ENCODE measurements around the gene TAF10.

The TAF10 gene

GRCh38 chr11:6588018-6588417 lies 24.0 kb downstream of the TAF10 start:
- TF ChIP-seq CTCF (IDR thresholded peaks at IDR 0.05; ENCODE audit: low read length) = no peak
- no peak for TF ChIP-seq EZH2 (IDR thresholded peaks at IDR 0.05; ENCODE audit: borderline replicate concordance, low read length)
- H2AFZ ChIP-seq (ENCODE audit: low read length) = no peak overlapping the region
- H3F3A ChIP-seq (ENCODE audit: insufficient read depth, low read length) = no peaks in the 10 kb centered on the region
- H3K4me2 ChIP-seq (ENCODE audit: low read length) = no peak overlapping the region
- H3K9me3 ChIP-seq (ENCODE audit: low read length) = peaks cover 5% of the 10 kb centered on the region; the same call in 1 of the 2 replicates
- H3K27me3 ChIP-seq (ENCODE audit: insufficient read depth, low read length) = no peaks in the 10 kb centered on the region
- H3K4me1 ChIP-seq (ENCODE audit: insufficient read depth, low read length, severe bottlenecking) = no peaks in the 10 kb centered on the region
- H3K9me2 ChIP-seq (ENCODE audit: low read depth, low read length) = no peaks in the 10 kb centered on the region
- no peaks in the 10 kb centered on the region for H3K79me2 ChIP-seq (ENCODE audit: insufficient read depth, low read length)
- no peak overlapping the region for H3K4me3 ChIP-seq (ENCODE audit: low read depth, low read length, poor library complexity, severe bottlenecking)
- no peak overlapping the region for H3K9ac ChIP-seq (ENCODE audit: low read length)
- H4K20me1 ChIP-seq (ENCODE audit: insufficient read depth, low read length) = no peaks in the 10 kb centered on the region
- peaks cover 45% of the 10 kb centered on the region for H3K36me3 ChIP-seq (ENCODE audit: insufficient read depth, low read length)
- no peak overlapping the region for H3K27ac ChIP-seq (ENCODE audit: low read depth, low read length, poor library complexity, severe bottlenecking)

GRCh38 chr11:6587360-6587953 lies 24.6 kb downstream of the TAF10 start:
- Histone ChIP-seq H2AFZ (ENCODE audit: low read length) (no peak overlapping the region), H3K4me1 (ENCODE audit: insufficient read depth, low read length, severe bottlenecking) (no peaks in the 10 kb centered on the region), H3K4me3 (ENCODE audit: low read depth, low read length, poor library complexity, severe bottlenecking) (no peak overlapping the region), H3K36me3 (ENCODE audit: insufficient read depth, low read length) (peaks cover 40% of the 10 kb centered on the region), H3K4me2 (ENCODE audit: low read length) (no peak overlapping the region), H4K20me1 (ENCODE audit: insufficient read depth, low read length) (no peaks in the 10 kb centered on the region), H3K27ac (ENCODE audit: low read depth, low read length, poor library complexity, severe bottlenecking) (no peak overlapping the region), H3K79me2 (ENCODE audit: insufficient read depth, low read length) (no peaks in the 10 kb centered on the region), H3F3A (ENCODE audit: insufficient read depth, low read length) (no peaks in the 10 kb centered on the region), H3K9ac (ENCODE audit: low read length) (no peak overlapping the region), H3K9me2 (ENCODE audit: low read depth, low read length) (no peaks in the 10 kb centered on the region), H3K9me3 (ENCODE audit: low read length) (peaks cover 5% of the 10 kb centered on the region; the same call in 1 of the 2 replicates), H3K27me3 (ENCODE audit: insufficient read depth, low read length) (no peaks in the 10 kb centered on the region)
- TF ChIP-seq EZH2 (IDR thresholded peaks at IDR 0.05; ENCODE audit: borderline replicate concordance, low read length) (no peak), CTCF (IDR thresholded peaks at IDR 0.05; ENCODE audit: low read length) (no peak)

GRCh38 chr11:6586434-6587359 lies 25.3 kb downstream of the TAF10 start:
- peaks cover 5% of the 10 kb centered on the region; the same call in 1 of the 2 replicates for H3K9me3 ChIP-seq (ENCODE audit: low read length)
- no peak overlapping the region for H3K9ac ChIP-seq (ENCODE audit: low read length)
- peaks cover 33% of the 10 kb centered on the region for H3K36me3 ChIP-seq (ENCODE audit: insufficient read depth, low read length)
- H2AFZ ChIP-seq (ENCODE audit: low read length) = no peak overlapping the region
- no peaks in the 10 kb centered on the region for H3K27me3 ChIP-seq (ENCODE audit: insufficient read depth, low read length)
- H3K4me2 ChIP-seq (ENCODE audit: low read length) = no peak overlapping the region
- H3K9me2 ChIP-seq (ENCODE audit: low read depth, low read length) = no peaks in the 10 kb centered on the region
- H4K20me1 ChIP-seq (ENCODE audit: insufficient read depth, low read length) = no peaks in the 10 kb centered on the region
- no peak overlapping the region for H3K4me3 ChIP-seq (ENCODE audit: low read depth, low read length, poor library complexity, severe bottlenecking)
- no peaks in the 10 kb centered on the region for H3F3A ChIP-seq (ENCODE audit: insufficient read depth, low read length)
- no peaks in the 10 kb centered on the region for H3K4me1 ChIP-seq (ENCODE audit: insufficient read depth, low read length, severe bottlenecking)
- H3K79me2 ChIP-seq (ENCODE audit: insufficient read depth, low read length) = no peaks in the 10 kb centered on the region
- TF ChIP-seq CTCF (IDR thresholded peaks at IDR 0.05; ENCODE audit: low read length) (no peak), EZH2 (IDR thresholded peaks at IDR 0.05; ENCODE audit: borderline replicate concordance, low read length) (no peak)
- no peak overlapping the region for H3K27ac ChIP-seq (ENCODE audit: low read depth, low read length, poor library complexity, severe bottlenecking)
